HG03103 (cell line): Measurements from ENCODE around the gene LRRC3.

ENCODE experiments used
- ATAC-seq: cut with Tn5 transposase; IDR thresholded peaks from one replicate; pipeline ENCODE4 v1.9.1; 2021; ENCODE audit warnings: low read depth; ENCODE audit not compliant: unreplicated experiment

Gene LRRC3

DNA sequence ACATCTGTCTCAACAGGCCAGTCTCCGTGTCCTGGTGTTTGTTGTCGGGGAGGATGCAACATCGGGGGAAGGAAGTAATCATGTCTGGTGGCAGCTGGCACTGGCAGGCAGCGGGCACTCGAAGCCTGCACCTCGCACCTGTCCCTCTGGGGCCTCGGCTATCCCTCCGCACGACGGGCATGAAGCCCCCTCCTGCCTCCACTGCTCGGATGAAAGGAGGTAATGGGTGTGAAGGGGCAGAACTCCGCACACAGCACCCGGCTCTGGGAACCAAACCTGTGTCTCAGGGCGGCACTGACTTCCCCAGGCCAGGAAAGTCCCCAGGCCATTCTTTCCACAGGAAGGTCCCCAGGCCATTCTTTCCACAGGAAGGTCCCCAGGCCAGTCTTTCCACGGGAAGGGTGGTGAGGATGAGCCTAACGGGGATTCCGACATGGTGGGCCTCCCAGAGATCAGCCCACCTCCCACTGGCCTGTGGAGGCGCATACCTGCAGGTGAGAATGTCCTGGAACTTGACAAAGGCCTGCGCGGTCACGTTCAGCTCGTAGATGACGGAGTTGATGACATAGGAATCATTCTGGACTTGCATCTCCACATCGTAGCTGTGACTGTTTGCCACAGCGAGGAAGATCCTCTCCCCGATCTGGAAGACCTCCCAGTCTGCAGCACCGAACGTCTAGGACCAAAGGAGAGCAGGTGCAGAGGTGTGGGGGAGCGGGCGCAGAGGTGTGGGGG, 53.6 kb downstream of the LRRC3 start:
- no peak for ATAC-seq

DNA sequence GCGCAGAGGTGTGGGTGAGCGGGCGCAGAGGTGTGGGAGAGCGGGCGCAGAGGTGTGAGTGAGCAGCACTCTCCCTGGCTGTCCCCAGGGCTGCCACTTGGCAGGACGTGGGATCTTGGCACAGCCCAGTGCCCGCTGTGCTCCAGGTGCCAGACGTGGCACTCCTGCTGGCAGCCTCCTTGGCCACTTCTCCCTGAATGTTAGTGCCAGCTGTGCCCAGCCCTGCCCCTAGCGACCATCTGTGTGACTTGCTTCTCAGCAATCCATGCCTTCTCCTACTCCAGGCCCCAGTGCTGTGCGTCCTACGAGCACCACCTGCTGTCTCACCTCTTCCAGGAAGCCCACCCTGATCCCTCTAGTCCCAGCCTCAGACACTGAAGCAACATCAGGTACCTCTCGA, 54.2 kb downstream of the LRRC3 start:
- no peak for ATAC-seq

DNA sequence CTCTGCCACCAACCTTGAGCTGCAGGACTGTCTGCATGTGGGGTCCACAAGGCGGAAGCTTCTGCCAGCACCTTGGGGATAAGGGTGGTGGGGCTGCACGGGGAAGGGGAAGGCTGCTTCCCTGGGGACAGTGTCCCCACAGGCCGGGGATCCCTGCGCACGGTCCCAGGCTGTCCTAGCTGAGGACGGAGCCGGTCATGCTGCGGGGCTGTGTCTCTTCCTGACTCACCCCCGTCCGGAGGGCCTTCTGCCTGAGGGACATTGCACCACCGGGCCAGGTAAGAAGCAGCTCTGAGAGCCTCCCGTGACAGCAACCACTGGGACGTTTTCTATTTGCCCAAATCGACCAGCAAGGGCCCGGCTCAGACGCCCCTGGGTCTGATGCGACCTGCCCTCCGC, 54.8 kb downstream of the LRRC3 start:
- ATAC-seq, result no peak

DNA sequence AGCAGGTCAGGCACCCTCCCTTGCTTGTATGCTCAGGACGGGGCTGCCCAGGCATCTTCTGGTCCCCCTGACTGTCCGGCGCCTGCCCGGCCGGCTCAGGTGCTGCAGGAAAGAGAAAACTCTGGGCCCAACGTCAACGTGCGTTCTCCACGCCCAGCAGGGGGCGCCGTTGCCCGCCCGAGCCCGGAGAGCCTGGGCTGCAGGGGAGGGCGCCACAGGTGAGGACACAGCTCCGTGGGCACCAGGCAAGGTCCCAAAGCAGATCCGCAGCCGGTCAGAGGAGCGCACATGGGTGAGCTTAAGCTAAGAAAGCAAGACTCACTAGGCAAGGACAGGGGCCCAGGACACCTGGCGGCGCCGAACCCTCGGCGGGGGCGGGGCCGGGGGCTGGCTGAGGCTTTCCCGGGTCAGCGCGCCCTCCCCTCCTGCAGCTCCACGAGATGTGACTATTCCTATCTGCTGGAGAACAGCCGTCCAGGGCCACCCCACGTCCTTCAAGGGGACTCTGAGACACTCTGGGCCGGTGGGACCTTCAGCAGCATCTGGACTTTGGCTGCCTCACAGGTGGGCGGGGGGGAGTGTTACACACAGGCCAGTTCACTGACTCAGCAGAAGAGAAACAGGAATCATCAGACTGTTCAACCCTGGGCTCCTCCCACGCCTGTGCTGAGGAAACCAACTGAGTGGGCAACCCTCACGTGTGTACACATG, 55.4 kb downstream of the LRRC3 start:
- no peak for ATAC-seq

DNA sequence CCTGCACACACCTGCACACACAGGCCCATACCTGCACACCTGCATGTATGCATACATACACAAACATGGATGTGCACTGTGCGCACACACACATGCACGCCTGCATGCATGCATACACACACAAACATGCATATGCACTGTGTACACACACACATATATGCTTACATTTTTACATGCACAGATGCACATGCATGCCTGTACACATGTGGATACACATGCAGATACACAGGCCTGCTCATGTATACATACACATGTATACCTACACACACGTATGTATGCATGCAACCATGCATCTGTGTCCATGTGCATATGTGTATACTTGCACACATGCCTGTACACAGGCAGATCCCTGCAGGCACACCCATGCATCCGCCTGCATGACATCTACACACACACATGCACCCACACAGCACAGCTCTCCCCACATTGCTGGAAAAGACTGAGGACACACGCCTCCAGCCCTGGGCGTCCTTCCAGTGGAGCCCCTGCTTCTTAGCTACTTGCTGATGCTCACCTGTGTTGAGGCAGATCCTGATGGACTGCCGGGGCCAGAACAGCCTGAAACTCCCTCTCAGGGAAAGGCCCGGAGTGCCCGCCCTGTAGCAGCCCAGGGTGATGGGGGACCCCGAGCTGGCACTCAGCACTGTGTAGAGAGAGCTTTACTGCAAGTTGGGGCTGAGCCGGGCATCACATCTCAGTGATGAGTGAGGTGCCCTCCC, 56.1 kb downstream of the LRRC3 start:
- no peak for ATAC-seq
